ENCODE data around the gene MGAT4B. TPM values are rescaled to one million over a fixed set of nuclear protein-coding genes. Genes with fewer than 3 reads are reported as not detected.
A peak's percentile ranks its signal among the peaks of the same experiment; 100 is the strongest.

The MGAT4B gene
- total RNA-seq, 4 donors from 2014 or later = 86.3 to 113 (median 101) TPM

- no peak for DNase-seq (ENCODE audit: low spot score in 2 of 2)
- peak overlapping the region; percentile 4 for H3K4me3 ChIP-seq (ENCODE audit: low read depth, poor library complexity, severe bottlenecking)
- intact Hi-C loops (cut with DNase I; ENCODE audit: low total_unique reads) = no loop called here
- no peak for TF ChIP-seq POLR2A (IDR thresholded peaks at IDR 0.05)
- no peak for TF ChIP-seq CTCF (IDR thresholded peaks at IDR 0.05)
- 4 to 9% methylated on average over 15 to 43 of the region's 72 CpGs for WGBS, 2 donors
These were observed 10.3 kb upstream of the MGAT4B start for GRCh38 chr5:179816796-179817469.

- WGBS, 2 donors = 69 to 80% methylated on average over 23 of the region's 23 CpGs
- no peak overlapping the region for H3K4me3 ChIP-seq (ENCODE audit: low read depth, poor library complexity, severe bottlenecking)
- no peak for DNase-seq (ENCODE audit: low spot score in 2 of 2)
- intact Hi-C loops (cut with DNase I; ENCODE audit: low total_unique reads) = no loop called here
- no peak for TF ChIP-seq POLR2A (IDR thresholded peaks at IDR 0.05)
- no peak for TF ChIP-seq CTCF (IDR thresholded peaks at IDR 0.05)
These were observed 9.7 kb upstream of the MGAT4B start for GRCh38 chr5:179816401-179816795.

- TF ChIP-seq POLR2A (IDR thresholded peaks at IDR 0.05) = no peak
- TF ChIP-seq CTCF (IDR thresholded peaks at IDR 0.05) = no peak
These were observed 9.0 kb upstream of the MGAT4B start for GRCh38 chr5:179815491-179816249.

GRCh38 chr5:179814090-179814489, 7.4 kb upstream of the MGAT4B start:
- DNase-seq (ENCODE audit: low spot score in 2 of 2) = no peak
- no peak overlapping the region for H3K4me3 ChIP-seq (ENCODE audit: low read depth, poor library complexity, severe bottlenecking)
- TF ChIP-seq CTCF (IDR thresholded peaks at IDR 0.05) (no peak), POLR2A (IDR thresholded peaks at IDR 0.05) (no peak)
- WGBS, 2 donors = 74 to 80% methylated on average over 3 of the region's 3 CpGs
- intact Hi-C loops (cut with DNase I; ENCODE audit: low total_unique reads) = no loop called here

More at GRCh38 chr5:179815491-179816249, 9.0 kb upstream of the MGAT4B start:
- DNase-seq (ENCODE audit: low spot score in 2 of 2) = no peak
- intact Hi-C loops (cut with DNase I; ENCODE audit: low total_unique reads) = no loop called here
- H3K4me3 ChIP-seq (ENCODE audit: low read depth, poor library complexity, severe bottlenecking) = no peak overlapping the region
- 96% methylated on average over 21 of the region's 21 CpGs for WGBS, 2 donors

GRCh38 chr5:179812997-179813607, 6.4 kb upstream of the MGAT4B start:
- TF ChIP-seq POLR2A (IDR thresholded peaks at IDR 0.05) = no peak
- TF ChIP-seq CTCF (IDR thresholded peaks at IDR 0.05) = no peak
- WGBS, 2 donors = 77 to 85% methylated on average over 5 of the region's 5 CpGs
- no peak for DNase-seq (ENCODE audit: low spot score in 2 of 2)
- intact Hi-C loops (cut with DNase I; ENCODE audit: low total_unique reads) = no loop called here
- no peak overlapping the region for H3K4me3 ChIP-seq (ENCODE audit: low read depth, poor library complexity, severe bottlenecking)
